Gastroesophageal sphincter (tissue), 4 donors: ENCODE data around the gene NEO1. TPM values are rescaled to one million over a fixed set of nuclear protein-coding genes. Genes with fewer than 3 reads are reported as not detected.
"Not testable (repeated sequence)": the region's sequence is repeated elsewhere in the genome, so short reads cannot be mapped to it uniquely, and the experiment has no call there.

ENCODE experiments used
- ATAC-seq: fragments of 150-250 bp; one replicate; pipeline ENCODE4 v1.9.1; 2016; ENCODE audit warnings: mild to moderate bottlenecking, moderate library complexity
- H3K27ac ChIP-seq, 4 donors: fragments of 200-600 bp; sonication (generic) in 3 of 4; 1 replicate in 3 of 4; 2 replicates in 1 of 4; pipeline ENCODE4 v1.5.1; 2016 to 2019
- H3K27me3 ChIP-seq: fragments of 200-600 bp; sonication (generic); one replicate; pipeline ENCODE4 v1.5.1; 2019
- H3K36me3 ChIP-seq, 2 donors: fragments of 200-600 bp; sonication (generic); one replicate each; pipeline ENCODE4 v1.5.1; 2019; ENCODE audit warnings: control low read depth in 1 of 2
- H3K4me1 ChIP-seq, 3 donors: fragments of 200-600 bp; sonication (generic); 1 replicate in 2 of 3; 2 replicates in 1 of 3; pipeline ENCODE4 v1.5.1; 2016 to 2019; ENCODE audit warnings: control low read depth in 2 of 3
- H3K4me3 ChIP-seq, 2 donors: fragments of 200-600 bp; sonication (generic); one replicate each; pipeline ENCODE4 v1.5.1; 2019; ENCODE audit warnings: mild to moderate bottlenecking in 1 of 2, moderate library complexity in 1 of 2
- H3K9me3 ChIP-seq, 3 donors: fragments of 200-600 bp; sonication (generic); one replicate each; pipeline ENCODE4 v1.5.1; 2017 to 2019; ENCODE audit warnings: control low read depth in 2 of 3
- CTCF ChIP-seq, 4 experiments: fragments of 200-600 bp in 2 of 4; fragments of 450-650 bp in 2 of 4; sonication (generic) in 1 of 4; IDR thresholded peaks; one replicate each; pipeline ENCODE4 v1.5.1; 2017 to 2019; ENCODE audit warnings: antibody characterized with exemption in 4 of 4, mild to moderate bottlenecking in 2 of 4, moderate library complexity in 2 of 4
- EP300 ChIP-seq: sonication (generic); formaldehyde crosslinking; IDR thresholded peaks from one replicate; pipeline ENCODE4 v1.6.1; 2017; ENCODE audit warnings: antibody characterized with exemption, mild to moderate bottlenecking
- POLR2A ChIP-seq, 2 donors: fragments of 450-650 bp; IDR thresholded peaks; one replicate each; pipeline ENCODE4 v1.6.1; 2017; ENCODE audit warnings: antibody characterized with exemption in 2 of 2, mild to moderate bottlenecking in 2 of 2, moderate library complexity in 1 of 2
- POLR2AphosphoS5 ChIP-seq: sonication (generic); formaldehyde crosslinking; IDR thresholded peaks from one replicate; pipeline ENCODE4 v1.6.1; 2017; ENCODE audit warnings: antibody characterized with exemption
- WGBS, 2 donors: methylation state at CpG; one replicate each; pipeline ENCODE4 v1.1.5; 2018; ENCODE audit warnings: low coverage in 1 of 2; 5-methylcytosine and 5-hydroxymethylcytosine counted together
- total RNA-seq, 4 donors: library from RNA; depleted of rRNA; stranded (reverse); fragments of >200 nt; gene quantifications; one replicate each; pipeline ENCODE4 v1.1.0, GENCODE V29; 2016

Gene NEO1
- total RNA-seq, 4 donors from 2014 or later = 28.3 to 61.7 (median 36.1) TPM

GRCh38 chr15:73165435-73165834 lies 113.2 kb downstream of the NEO1 start:
- H3K4me3 ChIP-seq = no peak overlapping the region
- no peak for ATAC-seq
- H3K9me3 ChIP-seq = no peaks in the 10 kb centered on the region
- H3K27ac ChIP-seq = no peak overlapping the region
- WGBS, 2 donors = 82 to 96% methylated on average over 3 of the region's 3 CpGs
- no peaks in the 10 kb centered on the region for H3K27me3 ChIP-seq
- H3K4me1 ChIP-seq = peaks cover 0 to 18% (median 0%) of the 10 kb centered on the region in 3 donors
- H3K36me3 ChIP-seq = no peaks in the 10 kb centered on the region
- TF ChIP-seq POLR2AphosphoS5 = no peak
- no peak for TF ChIP-seq POLR2A (IDR thresholded peaks at IDR 0.05)
- TF ChIP-seq EP300 = no peak
- TF ChIP-seq CTCF (IDR thresholded peaks at IDR 0.05) = no peak

- H3K4me3 ChIP-seq = no peak overlapping the region
- H3K4me1 ChIP-seq = peaks cover 0 to 18% (median 0%) of the 10 kb centered on the region in 3 donors
- no peaks in the 10 kb centered on the region for H3K27me3 ChIP-seq
- H3K27ac ChIP-seq = no peak overlapping the region
- H3K36me3 ChIP-seq = no peaks in the 10 kb centered on the region
- no peak for ATAC-seq
- WGBS, 2 donors = 89 to 91% methylated on average over 3 to 4 of the region's 4 CpGs
- H3K9me3 ChIP-seq = no peaks in the 10 kb centered on the region
- no peak for TF ChIP-seq CTCF (IDR thresholded peaks at IDR 0.05)
- TF ChIP-seq POLR2AphosphoS5 = no peak
- TF ChIP-seq EP300 = no peak
- no peak for TF ChIP-seq POLR2A (IDR thresholded peaks at IDR 0.05)
Observed at GRCh38 chr15:73165844-73166243, 113.6 kb downstream of the NEO1 start.

- not testable (repeated sequence) for H3K27ac ChIP-seq, H3K4me3 ChIP-seq, H3K27me3 ChIP-seq, H3K9me3 ChIP-seq, H3K36me3 ChIP-seq, ATAC-seq
- H3K4me1 ChIP-seq = peaks cover 0 to 11% (median 0%) of the 10 kb centered on the region in 3 donors
- no CpG with 5 or more reads among the region's 1 CpG for WGBS, 2 donors
Observed at GRCh38 chr15:73166711-73167110, 114.4 kb downstream of the NEO1 start.

GRCh38 chr15:73168487-73168886 lies 116.2 kb downstream of the NEO1 start:
- ATAC-seq = no peak
- WGBS, 2 donors = 100% methylated on average over 3 of the region's 3 CpGs; no CpG with 5 or more reads in 1 of the 2 donors
- H3K36me3 ChIP-seq = no peaks in the 10 kb centered on the region
- no peaks in the 10 kb centered on the region for H3K9me3 ChIP-seq
- H3K27ac ChIP-seq = no peak overlapping the region
- H3K4me1 ChIP-seq = no peaks in the 10 kb centered on the region
- H3K4me3 ChIP-seq = no peak overlapping the region
- H3K27me3 ChIP-seq = no peaks in the 10 kb centered on the region
- TF ChIP-seq POLR2A (IDR thresholded peaks at IDR 0.05) (no peak), POLR2AphosphoS5 (no peak), CTCF (IDR thresholded peaks at IDR 0.05) (no peak), EP300 (no peak)

- Histone ChIP-seq H3K27ac (no peak overlapping the region), H3K4me3 (no peak overlapping the region), H3K36me3 (peaks cover 0 to 3% of the 10 kb centered on the region in 2 donors), H3K4me1 (no peaks in the 10 kb centered on the region), H3K9me3 (no peaks in the 10 kb centered on the region), H3K27me3 (no peaks in the 10 kb centered on the region)
- TF ChIP-seq CTCF (IDR thresholded peaks at IDR 0.05) = no peak
- TF ChIP-seq POLR2AphosphoS5 = no peak
- no peak for TF ChIP-seq POLR2A (IDR thresholded peaks at IDR 0.05)
- no peak for TF ChIP-seq EP300
- no peak for ATAC-seq
- WGBS, 2 donors = 80 to 86% methylated on average over 4 to 7 of the region's 9 CpGs
Observed at GRCh38 chr15:73171711-73172110, 119.4 kb downstream of the NEO1 start.
